HG02943 (cell line): ENCODE data around the gene FETUB.
"Not testable (repeated sequence)": the region's sequence is repeated elsewhere in the genome, so short reads cannot be mapped to it uniquely, and the experiment has no call there.

Experiments
- ATAC-seq: cut with Tn5 transposase; IDR thresholded peaks from one replicate; pipeline ENCODE4 v1.9.1; 2021; ENCODE audit warnings: mild to moderate bottlenecking, low read depth, moderate library complexity; ENCODE audit not compliant: unreplicated experiment

FETUB gene

DNA sequence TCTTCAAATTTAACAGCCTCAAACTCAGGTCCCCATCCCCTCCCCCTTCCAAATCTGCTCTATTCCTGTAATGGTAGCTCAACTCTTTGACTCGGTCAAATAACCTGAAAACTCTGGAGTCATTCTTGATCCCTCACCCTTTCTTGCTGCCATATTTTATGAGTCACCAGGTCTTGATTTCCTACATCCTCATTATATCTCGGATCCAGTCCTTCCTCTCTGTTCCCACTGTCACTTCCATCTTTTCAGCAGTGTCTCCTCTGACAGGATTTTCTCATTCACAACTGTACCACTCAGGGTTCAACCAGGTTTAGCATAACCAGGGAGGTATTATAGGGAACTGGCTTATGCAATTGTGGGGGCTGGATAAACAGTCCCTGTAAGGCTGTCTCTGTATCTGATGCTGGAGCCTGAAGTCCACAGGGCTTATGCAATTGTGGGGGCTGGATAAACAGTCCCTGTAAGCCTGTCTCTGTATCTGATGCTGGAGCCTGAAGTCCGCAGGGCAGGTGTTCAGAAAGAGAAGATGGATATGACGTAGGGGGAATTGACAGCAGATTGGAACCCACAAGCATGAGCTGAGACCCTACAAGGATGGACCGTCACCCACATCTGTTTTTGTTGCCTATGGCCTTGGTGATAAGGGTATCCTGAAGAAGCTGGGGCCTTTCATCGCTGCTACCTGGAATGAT lies 9.1 kb upstream of the FETUB start:
- ATAC-seq = no peak

DNA sequence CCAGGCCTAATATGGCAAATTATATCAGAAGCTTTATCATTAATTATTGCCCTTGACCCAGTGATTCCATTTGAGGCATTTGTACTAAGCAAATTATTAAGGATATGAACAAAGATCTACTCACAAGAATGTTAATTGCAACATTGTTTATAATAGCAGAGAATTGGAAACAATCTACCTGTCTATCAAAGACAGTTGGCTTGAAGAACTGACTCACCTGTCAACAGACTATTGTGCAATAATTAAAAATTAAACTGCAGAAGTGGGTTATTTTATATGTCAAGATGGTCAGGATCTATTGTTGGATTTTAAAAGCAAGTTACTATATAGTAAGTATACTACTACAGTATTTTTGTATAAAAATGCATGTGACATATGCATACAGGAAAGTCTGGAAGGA lies 6.7 kb upstream of the FETUB start:
- no peak for ATAC-seq

DNA sequence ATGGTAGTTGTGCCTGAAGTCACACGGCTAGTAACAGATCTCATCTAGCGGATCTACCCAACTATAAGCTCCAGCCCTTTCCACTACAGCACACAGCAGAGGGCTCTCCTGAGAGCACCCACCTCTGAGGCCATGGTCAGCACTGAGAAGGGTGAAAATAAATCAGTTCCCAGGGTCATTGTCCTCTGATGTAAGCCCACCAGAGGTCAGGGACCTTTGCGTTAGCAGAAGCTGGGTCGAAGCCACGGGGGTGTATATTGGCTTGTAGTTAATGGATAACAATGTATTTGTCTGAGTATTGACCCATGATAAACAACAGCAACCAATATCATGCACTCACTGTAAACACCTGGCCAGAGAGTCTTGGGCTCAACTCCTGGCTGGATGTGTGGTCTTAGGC lies 6.0 kb upstream of the FETUB start:
- ATAC-seq = not testable (repeated sequence)

DNA sequence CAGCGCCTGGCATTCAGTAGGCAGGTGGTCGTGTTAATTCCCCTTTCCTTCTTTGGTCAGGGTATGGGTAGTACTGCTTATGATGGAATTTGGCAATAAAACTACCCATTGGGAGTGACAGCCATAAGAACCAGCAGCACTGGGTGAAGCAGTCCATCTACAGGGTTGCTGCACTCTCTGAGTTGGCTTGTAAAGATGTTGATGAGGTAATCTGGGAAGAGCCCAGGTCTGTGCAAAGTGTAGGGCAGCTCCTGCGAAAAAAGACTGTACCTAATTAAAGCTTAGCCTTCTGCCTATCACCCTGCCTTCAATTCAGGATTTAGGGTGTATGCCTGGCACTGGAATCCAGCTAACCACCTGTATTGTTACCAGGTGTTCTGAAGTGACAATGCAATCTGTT lies 4.7 kb upstream of the FETUB start:
- no peak for ATAC-seq

DNA sequence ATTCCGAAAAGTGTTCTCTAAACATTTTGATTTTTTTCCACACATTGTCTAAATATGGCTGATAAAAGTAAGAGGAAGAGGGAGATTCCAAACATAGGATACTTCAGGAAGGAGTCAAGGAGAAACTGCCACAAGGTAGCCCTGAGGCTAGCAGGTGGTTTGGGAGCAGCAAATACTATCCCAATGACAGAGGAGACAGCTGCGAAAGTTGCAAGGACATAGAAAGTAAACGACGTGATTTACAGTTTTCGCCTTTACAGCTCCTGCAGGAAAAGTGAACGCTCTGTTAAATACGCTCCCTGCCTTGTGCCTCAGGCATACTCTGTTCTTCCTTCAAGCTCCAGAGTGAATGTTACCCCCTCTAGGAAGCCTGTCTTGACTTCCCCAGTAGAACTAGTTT lies 3.7 kb upstream of the FETUB start:
- no peak for ATAC-seq

DNA sequence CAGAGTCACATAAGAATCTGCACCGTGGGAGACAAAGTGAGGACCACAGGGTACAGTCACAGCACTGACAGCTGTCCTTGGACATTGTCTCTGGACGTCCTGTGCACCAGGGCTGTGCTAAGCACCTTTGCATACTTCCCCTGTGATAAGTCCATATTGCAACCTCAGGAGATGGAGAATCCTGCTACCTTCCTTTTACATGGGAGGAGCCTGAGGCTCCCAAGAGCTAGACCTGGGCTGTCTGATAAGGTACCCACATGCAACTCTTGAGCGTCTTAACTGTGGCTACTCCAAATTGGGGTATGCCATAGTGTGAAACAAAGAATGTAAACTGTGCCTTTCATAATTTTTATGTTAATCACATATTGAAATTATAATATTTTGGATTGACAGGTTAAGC lies 2.5 kb upstream of the FETUB start:
- ATAC-seq = no peak

DNA sequence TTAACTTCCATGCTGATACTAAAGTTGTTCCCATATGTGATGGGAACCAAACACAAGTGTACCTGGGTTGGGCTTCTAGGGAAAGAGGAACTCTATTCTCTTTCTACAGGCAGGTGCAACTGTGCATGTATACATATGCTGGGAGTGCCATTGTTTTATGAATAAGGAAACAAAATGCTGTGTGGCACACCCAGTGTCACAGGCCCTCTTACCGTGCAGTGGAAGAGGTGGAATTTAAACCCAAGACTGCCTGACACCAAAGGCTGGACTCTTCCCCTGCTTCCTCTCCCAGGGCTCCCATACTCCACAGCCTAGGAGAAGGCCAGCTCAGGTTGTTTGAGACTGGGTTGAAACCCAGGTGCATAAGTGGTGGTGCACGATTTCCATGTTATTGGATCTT lies 1.9 kb upstream of the FETUB start:
- no peak for ATAC-seq

DNA sequence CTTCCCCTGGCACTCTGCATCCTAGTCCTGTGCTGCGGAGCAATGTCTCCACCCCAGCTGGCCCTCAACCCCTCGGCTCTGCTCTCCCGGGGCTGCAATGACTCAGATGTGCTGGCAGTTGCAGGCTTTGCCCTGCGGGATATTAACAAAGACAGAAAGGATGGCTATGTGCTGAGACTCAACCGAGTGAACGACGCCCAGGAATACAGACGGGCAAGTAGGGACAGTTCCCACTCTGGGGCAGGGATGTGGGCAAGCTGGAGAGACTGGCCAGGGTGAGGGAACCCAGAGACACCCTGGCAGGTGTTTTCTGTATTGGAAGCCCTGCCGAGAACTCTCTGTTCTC lies 247 bp downstream of the FETUB start:
- ATAC-seq = no peak

DNA sequence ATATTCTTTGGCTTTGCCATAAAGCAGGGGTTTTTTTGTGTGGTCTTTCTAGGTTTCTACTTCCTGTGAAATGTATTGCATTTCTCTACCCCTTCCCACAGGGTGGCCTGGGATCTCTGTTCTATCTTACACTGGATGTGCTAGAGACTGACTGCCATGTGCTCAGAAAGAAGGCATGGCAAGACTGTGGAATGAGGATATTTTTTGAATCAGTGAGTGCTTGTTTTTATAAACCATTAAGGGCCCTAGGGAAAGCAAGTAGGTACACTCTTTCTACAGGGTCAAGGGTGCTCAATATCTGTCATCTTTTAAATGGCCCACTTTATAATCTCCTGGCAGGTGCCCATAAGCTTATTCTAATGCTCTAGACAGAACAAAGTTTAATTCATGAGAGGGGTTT lies 730 bp downstream of the FETUB start:
- ATAC-seq = no peak

DNA sequence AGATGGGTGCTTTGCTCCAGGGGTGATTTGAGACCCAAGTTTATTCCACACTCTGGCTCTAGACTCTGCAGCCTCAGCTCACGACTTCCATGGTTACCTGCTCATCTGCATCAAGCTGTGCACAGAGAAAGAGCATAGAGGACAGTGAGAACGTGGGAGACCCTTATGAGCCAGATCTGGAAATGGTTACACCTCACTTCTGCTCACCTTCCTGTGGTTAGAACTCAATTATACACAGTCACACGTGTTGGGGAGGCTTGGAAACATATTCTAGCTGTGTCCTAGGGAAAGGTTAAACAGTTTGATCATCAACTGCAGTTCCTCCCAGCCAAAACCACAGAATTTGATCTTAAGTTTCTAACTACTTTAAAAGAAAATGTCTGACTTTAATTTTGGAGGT lies 1.8 kb downstream of the FETUB start:
- ATAC-seq = no peak

DNA sequence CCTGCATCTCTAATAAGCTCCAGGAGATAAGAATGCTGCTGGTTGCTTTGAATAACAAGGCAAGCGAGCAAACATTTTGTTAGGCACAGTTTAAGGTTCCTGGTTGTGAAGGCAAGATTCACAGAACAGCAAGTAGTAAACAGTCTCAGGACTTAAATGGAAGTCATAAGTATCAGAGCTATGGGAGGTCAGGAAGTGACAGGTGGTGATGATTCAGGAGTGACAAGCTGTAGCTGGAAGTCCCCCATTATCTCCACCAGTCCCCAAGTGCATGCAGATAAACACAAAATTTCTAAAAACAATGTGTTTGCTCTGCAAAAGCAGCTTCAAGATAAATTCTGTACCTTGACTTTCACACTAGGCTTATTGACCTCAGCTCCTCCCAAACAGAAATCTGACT lies 3.3 kb downstream of the FETUB start:
- ATAC-seq = no peak

DNA sequence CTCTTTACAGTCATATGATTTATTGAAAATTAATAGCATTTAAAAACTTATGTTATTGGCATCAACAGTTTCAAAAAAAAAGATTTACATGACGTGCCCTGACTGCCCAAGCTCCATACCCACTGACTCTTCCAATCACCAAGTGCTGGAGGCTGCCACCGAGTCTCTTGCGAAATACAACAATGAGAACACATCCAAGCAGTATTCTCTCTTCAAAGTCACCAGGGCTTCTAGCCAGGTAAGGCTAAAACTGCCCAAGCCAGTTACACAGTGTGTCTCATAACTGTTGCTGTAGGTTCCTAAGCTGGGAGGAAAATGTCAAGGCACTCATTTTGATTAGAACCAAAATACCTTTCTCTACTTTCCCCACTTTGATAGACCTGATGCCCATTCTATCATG lies 4.5 kb downstream of the FETUB start:
- ATAC-seq = no peak

DNA sequence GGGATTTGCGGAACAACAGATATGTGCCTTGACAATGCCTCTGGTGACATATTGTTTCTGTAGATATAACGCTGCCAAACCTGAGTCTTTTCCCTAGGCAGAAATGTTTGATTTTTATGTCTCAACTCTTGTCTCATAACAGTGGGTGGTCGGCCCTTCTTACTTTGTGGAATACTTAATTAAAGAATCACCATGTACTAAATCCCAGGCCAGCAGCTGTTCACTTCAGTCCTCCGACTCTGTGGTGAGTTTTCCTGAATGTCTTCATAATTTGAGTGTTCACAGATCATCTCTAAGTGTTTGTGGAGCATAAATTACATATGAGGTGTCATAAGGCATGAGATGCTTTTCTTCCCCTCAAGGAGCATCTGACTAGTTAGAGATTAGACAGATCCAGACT lies 5.9 kb downstream of the FETUB start:
- ATAC-seq = no peak

DNA sequence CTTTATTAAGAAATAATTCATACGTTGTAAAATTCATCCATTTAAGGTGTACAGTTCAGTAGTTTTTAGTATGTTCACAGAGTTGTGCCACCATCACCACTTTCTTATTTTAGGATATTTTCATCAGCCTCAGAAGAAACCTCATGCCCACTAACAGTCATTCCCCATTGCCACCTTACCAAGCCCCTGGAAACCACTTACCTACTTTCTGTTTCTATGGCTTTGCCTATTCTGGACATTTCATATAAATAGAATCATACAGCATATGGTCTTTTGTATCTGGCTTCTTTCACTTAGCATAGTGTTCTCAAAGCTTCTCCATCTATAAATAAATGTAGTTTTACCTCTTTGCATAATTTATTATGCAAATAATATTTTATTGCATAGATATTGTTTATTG lies 6.6 kb downstream of the FETUB start:
- no peak for ATAC-seq

DNA sequence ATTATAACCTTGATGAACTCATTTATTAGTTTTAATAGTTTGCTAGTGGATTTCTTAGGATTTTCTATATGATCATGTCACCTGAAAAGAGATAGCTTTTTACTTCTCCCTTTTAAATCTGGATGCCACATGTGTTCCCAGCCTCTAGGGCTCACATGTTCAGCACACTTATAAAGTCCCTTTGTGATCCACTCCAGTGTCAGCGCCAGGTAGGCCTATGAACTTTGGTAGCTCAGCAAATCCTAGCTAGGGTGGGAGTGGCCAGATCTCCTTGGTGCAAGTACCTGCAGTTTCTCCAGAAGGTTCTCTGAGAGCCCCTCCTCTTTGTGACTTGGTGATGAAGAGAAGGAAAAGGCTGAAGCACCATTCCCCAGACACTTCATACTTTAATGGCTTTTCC lies 8.7 kb downstream of the FETUB start:
- no peak for ATAC-seq

DNA sequence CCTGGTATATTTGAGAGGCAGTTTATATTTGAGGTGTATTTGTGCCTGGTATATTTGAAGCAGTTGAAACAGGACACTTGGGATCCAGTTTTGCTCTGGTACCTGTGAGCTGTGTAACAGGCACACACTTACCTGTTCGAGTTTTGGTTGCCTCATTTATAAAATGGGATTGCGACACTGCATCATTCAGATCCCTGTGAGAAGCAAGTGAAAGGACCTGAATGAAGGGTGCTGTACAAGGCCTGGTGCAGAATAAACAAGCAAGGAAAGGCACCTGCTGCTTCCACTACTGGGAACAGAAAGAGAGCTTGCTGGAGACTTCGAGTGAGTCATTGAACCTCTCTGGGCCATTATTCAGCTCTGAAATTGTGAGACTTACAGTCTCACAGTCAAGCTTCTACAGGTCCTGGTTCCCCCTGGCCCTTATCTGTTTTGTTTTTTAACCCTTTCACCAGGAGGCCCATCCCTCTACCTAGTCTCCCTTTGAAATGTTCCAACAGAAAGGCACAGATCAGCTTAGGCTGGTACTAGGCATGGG lies 11.5 kb downstream of the FETUB start:
- ATAC-seq = no peak

DNA sequence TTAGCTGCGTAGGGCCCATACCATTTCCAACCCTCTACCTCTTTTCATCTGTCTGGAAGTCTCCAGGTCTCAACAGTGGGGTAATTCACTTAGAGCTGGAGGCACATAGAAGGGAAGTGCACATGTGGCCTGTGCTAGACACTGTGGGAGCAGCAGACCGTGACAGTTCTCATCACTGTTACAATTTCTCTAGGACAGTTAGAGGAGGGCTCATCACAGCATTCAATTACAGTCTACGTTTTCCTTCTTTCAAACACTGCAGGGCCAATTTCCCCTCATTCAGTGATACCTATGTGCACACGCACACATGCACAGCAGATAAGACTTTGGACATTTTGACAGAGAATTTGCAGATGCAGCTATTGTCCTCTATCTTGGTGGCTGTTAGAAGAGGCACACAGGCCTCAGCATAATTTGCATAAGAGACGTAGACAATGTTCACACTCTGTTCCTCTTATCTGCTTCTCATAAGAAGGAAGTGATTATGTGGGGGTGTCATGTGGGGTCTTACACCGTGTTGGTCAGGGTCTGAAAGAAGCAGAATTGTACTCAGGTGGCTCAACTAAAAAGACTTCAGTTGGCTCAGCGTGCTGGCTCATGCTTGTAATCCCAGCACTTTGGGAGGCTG lies 13.0 kb downstream of the FETUB start:
- peak; percentile 85 for ATAC-seq

DNA sequence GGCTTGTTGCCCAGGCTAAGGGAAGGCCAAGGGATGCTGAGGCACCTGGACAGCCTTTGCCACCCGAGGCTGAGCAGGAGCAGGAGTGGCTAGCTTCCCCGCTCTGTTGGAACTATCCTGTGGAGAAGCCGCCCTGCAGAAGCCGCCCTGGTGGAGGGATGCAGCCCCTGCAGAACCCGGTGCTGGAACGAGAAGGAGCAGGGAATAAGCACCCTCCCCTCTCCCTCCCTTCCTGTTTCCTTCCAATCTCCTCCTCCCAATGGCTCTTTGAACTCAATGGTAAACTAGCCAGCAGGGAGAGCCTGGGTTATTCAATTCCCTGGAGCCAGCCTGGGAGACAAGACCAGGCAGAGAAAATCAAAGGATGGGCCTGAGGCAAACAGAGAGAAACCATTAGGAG lies 13.8 kb downstream of the FETUB start:
- no peak for ATAC-seq

DNA sequence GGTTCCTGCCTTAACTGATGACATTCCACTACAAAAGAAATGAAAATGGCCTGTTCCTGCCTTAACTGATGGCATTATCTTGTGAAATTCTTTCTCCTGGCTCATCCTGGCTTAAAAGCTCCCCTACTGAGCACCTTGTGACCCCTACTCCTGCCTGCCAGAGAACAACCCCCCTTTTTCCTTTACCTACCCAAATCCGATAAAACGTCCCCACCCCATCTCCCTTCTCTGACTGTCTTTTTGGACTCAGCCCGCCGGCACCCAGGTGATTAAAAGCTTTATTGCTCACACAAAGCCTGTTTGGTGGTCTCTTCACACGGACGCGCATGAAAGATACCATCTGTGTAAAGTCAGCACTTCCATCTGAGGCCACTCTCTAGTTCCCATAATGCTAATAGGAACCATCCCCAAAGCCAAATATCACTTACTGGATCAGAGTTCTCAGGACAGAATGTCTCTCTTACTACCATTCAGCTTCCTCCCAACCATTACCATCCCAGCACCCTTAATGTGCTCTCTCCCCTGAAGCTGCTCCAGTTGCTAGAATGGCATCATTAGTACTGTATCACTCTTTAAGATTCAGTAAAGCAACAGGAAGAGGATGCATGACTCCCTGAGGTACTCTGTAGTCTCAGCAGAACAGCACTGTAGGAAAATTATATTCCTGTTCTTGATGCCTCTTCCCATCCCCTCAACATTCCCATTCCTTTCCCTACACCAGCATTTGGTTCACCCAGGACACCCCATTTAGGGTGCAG lies 23.3 kb downstream of the FETUB start:
- ATAC-seq = no peak

DNA sequence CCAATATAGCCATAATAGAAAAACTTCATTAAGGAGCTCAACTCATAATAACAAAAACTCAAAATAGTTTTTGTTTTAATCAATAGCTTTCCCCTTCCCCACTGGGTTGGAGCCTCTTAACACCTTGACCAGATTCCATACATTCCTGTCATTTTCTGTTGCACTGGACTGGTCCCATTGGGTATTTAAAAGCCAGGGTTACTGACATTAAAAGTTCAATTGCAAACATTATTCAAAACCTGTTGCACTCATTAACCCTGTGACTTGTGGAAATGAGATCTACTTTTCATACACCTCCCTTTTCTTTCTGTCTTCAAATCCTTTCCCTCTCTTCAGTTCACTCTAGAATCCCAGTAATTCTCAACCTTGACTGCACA lies 23.9 kb downstream of the FETUB start:
- ATAC-seq = no peak

DNA sequence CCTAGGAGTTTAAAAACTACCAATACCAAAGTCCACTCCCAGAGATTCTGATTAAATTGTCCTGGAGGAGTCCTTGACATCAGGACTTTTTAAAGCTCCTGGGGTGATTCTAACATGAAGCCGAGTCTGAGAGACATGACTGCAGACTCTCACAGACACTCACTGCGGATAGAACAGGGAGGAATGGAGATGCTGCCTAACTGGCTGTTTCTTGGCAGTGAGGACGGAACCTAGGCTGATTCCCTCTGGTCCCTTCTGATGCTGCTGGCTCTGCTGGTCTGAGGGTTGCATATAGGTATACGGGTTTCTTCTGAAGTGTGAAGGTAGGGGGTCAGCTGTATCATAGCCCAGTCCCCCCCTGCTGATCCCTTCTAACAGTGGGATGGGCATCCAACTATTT lies 24.3 kb downstream of the FETUB start:
- ATAC-seq = no peak
